ENCODE results near the gene SCOC. TPM values are rescaled to one million over a fixed set of nuclear protein-coding genes. Genes with fewer than 3 reads are reported as not detected.

SCOC gene
- 11.1 TPM for polyA plus RNA-seq (2012; ENCODE audit: insufficient read length, low read depth)

DNA sequence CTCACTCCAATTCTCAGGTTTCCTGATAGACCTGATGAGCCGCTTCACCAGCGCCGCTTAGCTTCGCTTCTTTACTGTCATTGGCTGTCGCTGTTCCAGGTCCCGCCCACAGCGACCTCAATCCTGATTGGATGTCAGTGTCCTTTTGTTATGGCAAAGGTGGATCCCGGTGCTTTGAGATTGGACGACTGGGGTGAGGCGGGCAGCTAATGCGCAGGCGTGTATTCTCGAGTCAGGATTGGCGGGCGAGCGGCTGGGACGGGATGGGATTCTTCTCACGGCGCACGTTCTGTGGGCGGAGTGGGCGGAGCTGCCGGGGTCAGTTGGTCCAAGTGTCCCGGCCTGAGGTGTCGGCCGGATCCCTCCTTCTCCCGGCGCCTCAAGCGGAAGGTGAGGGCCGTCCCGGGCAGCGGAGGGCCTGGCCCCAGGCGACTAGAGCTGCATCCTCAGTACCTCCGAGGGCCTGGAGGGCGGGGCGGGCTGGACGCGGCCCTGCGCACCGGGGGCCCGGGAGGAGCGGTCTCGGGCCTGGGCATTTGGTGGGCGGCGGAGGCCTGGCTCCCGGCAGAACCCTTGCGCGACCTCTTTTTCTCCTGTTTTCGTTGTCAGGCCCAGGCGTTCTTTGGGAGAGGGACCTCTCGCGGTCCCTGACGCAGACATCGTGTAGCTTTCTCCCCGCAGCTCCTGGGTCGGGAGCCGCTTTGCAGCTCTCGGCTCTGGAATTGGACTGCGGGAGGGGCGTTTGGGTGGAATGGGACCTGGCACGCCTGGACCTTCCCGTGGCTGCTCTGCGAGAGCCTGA, at the start of gene SCOC:
Gene SCOC, plus strand, starts transcription at position 319 of the 802 bp plus-strand sequence. CDS start 5,525 bp downstream, outside the sequence.
- TF ChIP-seq REST (IDR thresholded peaks at IDR 0.05; ENCODE audit: insufficient read depth in 1 of 2, low read depth in 2 of 2, low read length in 2 of 2): no peak
- TF ChIP-seq POLR2AphosphoS5 (IDR thresholded peaks at IDR 0.05; ENCODE audit: low read depth, low read length): 0 out of 2 replicates have a peak, but pooled peaks have one; percentile 51
- TF ChIP-seq TAF1 (IDR thresholded peaks at IDR 0.05; ENCODE audit: borderline replicate concordance, insufficient read depth, low read length): peak; percentile 85; the same call in 1 of the 2 replicates
- 0 out of 2 replicates have a peak, but pooled peaks have one; percentile 11 for TF ChIP-seq SIN3A (IDR thresholded peaks at IDR 0.05; ENCODE audit: borderline replicate concordance, insufficient read depth, low read length)
- no peak for TF ChIP-seq FOXP2 (optimal IDR thresholded peaks at IDR 0.05; ENCODE audit: borderline replicate concordance, extremely low read depth, extremely low read length, insufficient read depth)

DNA sequence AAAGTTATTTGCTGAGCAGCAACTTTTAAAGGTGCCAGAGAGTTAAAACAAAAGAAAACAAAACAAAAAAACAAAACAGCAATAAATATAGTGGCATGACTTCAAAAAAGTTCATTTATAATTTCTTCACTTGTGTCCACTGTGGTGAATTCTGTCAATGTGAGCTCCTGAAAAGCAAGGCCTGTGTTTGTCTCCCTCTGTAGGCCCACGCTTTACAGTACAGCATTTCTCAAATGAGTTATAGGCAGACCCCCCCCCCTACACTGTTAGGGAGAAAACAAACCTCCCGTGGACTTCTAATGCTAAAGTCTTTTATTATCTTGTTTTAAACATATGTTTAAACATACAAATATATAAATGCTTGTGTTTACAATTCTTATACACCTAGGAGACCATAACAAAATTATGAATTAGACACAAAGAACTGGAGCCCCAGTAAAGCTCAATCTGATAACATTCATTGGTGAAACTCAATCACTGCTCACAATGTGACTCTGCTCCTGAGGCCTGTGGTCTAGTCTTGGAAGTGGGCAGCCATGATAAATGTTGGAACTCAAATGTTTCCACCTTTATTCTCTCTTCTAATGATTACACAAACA, 47.0 kb upstream of the SCOC start:
- TF ChIP-seq POLR2AphosphoS5 (IDR thresholded peaks at IDR 0.05; ENCODE audit: low read depth, low read length) (no peak), SIN3A (IDR thresholded peaks at IDR 0.05; ENCODE audit: borderline replicate concordance, insufficient read depth, low read length) (no peak), TAF1 (IDR thresholded peaks at IDR 0.05; ENCODE audit: borderline replicate concordance, insufficient read depth, low read length) (no peak)

DNA sequence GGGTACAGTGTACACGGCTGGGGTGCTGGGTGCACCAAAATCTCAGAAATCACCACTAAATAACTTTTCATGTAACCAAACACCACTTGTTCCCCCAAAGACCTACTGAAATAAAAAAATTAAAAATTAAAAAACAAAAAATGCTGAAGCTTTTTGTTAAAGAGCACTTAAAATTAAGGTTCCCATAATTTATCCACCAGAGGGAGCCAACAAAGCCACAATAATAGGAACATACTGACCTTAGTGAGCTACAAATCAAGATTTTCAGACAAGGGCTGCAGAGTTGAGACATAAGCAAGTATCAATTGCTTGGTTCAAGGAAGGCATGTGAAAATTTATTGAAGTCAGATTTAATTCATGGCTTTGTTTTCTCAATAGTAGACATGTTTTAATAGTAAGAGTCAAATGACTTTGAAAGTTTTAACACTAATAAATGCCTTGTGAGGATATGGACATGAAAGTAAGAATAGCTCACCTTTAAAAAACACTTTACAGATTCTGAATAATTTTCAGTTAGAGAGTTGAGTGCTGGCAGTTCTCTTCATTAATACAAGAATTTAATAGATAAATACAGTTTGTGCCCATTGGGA, 43.0 kb upstream of the SCOC start:
- no peak for TF ChIP-seq REST (IDR thresholded peaks at IDR 0.05; ENCODE audit: insufficient read depth in 1 of 2, low read depth in 2 of 2, low read length in 2 of 2)
- TF ChIP-seq POLR2AphosphoS5 (IDR thresholded peaks at IDR 0.05; ENCODE audit: low read depth, low read length): no peak
- no peak for TF ChIP-seq SIN3A (IDR thresholded peaks at IDR 0.05; ENCODE audit: borderline replicate concordance, insufficient read depth, low read length)
- no peak for TF ChIP-seq TAF1 (IDR thresholded peaks at IDR 0.05; ENCODE audit: borderline replicate concordance, insufficient read depth, low read length)
- no peak for TF ChIP-seq FOXP2 (optimal IDR thresholded peaks at IDR 0.05; ENCODE audit: borderline replicate concordance, extremely low read depth, extremely low read length, insufficient read depth)

GRCh38 chr4:140331245-140331644, 42.2 kb upstream of the SCOC start:
- TF ChIP-seq SIN3A (IDR thresholded peaks at IDR 0.05; ENCODE audit: borderline replicate concordance, insufficient read depth, low read length): no peak
- no peak for TF ChIP-seq REST (IDR thresholded peaks at IDR 0.05; ENCODE audit: insufficient read depth in 1 of 2, low read depth in 2 of 2, low read length in 2 of 2)
- no peak for TF ChIP-seq TAF1 (IDR thresholded peaks at IDR 0.05; ENCODE audit: borderline replicate concordance, insufficient read depth, low read length)
- no peak for TF ChIP-seq POLR2AphosphoS5 (IDR thresholded peaks at IDR 0.05; ENCODE audit: low read depth, low read length)
- TF ChIP-seq FOXP2 (optimal IDR thresholded peaks at IDR 0.05; ENCODE audit: borderline replicate concordance, extremely low read depth, extremely low read length, insufficient read depth): no peak

DNA sequence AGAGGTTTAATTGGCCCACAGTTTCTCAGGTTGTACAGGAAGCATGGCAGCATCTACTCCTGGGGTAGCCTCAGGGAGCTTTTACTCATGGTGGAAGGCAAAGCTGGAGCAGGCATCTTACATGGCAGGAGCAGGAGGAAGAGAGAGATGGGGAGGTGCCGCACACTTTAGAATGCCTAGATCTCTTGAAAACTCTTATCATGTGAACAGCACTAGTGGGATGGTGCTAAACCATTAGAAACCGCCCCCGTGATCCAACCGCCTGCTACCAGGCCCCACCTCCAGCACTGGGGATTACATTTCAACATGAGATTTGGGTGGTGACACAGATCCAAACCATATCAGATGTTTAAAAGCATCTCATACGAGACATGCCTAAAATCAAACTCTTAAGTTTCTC, 41.6 kb upstream of the SCOC start:
- no peak for TF ChIP-seq SIN3A (IDR thresholded peaks at IDR 0.05; ENCODE audit: borderline replicate concordance, insufficient read depth, low read length)
- TF ChIP-seq REST (IDR thresholded peaks at IDR 0.05; ENCODE audit: insufficient read depth in 1 of 2, low read depth in 2 of 2, low read length in 2 of 2): no peak
- TF ChIP-seq FOXP2 (optimal IDR thresholded peaks at IDR 0.05; ENCODE audit: borderline replicate concordance, extremely low read depth, extremely low read length, insufficient read depth): no peak
- no peak for TF ChIP-seq TAF1 (IDR thresholded peaks at IDR 0.05; ENCODE audit: borderline replicate concordance, insufficient read depth, low read length)
- no peak for TF ChIP-seq POLR2AphosphoS5 (IDR thresholded peaks at IDR 0.05; ENCODE audit: low read depth, low read length)

All from PFSK-1 (cell line).